ENCODE results near the gene DHDDS.

DNA sequence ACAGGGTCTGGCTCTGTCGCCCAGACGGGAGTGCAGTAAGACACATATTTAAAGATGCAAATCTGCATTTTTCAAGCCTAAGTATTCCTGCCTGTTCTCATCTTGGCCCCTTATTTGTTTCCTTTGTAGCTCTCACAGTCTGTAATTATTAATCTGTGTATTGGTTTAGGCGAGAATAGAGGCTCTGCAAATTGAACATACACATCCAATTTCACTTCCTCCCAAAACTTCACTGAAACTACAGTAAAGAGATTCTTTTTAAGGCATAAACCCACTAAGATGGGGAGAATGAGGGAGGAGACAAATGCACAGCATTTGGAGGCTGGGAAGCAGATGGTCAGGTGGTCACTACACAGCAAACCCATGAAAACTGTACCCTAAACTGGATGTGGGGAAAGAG, 61.1 kb downstream of the DHDDS start:
- TF ChIP-seq, protein P1, sequence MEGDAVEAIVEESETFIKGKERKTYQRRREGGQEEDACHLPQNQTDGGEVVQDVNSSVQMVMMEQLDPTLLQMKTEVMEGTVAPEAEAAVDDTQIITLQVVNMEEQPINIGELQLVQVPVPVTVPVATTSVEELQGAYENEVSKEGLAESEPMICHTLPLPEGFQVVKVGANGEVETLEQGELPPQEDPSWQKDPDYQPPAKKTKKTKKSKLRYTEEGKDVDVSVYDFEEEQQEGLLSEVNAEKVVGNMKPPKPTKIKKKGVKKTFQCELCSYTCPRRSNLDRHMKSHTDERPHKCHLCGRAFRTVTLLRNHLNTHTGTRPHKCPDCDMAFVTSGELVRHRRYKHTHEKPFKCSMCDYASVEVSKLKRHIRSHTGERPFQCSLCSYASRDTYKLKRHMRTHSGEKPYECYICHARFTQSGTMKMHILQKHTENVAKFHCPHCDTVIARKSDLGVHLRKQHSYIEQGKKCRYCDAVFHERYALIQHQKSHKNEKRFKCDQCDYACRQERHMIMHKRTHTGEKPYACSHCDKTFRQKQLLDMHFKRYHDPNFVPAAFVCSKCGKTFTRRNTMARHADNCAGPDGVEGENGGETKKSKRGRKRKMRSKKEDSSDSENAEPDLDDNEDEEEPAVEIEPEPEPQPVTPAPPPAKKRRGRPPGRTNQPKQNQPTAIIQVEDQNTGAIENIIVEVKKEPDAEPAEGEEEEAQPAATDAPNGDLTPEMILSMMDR (IDR thresholded peaks at IDR 0.05) = no peak
- TF ChIP-seq POLR2A (IDR thresholded peaks at IDR 0.05) = no peak

Measured in Peyer's patch (tissue), 4 donors.